ENCODE data around the gene PPARA.

Gene PPARA

DNA sequence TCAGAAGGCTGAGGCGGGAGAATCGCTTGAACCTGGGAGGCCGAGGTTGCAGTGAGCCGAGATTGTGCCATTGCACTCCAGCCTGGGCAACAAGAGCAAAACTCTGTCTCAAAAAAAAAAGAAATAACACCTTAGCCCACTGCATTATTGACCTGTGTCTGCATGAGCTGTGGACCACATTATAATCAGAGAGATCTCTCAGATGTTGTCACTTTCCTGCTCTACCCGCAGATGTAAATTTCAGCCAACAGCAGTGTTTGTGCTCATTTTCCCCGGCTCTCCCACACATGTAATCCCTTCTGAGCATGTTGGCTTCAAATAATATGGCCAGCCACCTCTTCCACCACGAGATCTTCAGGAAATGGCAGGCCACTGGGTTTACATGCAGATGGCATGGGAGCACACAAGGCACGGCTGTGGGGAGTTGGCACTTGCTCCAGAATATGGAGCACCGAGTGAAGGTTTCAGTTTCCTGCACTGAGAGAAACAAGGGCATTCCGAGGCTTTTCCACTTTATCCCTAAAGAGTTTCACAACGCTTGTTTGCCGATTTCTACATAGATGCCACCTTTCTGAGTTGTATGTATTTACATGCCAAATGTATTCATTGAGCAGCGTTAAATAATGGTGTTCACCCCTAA lies 80.1 kb downstream of the PPARA start:
- POLR2A ChIA-PET (ENCODE audit: low non-redundant PET), result no interaction called here
- TF ChIP-seq, protein P1, sequence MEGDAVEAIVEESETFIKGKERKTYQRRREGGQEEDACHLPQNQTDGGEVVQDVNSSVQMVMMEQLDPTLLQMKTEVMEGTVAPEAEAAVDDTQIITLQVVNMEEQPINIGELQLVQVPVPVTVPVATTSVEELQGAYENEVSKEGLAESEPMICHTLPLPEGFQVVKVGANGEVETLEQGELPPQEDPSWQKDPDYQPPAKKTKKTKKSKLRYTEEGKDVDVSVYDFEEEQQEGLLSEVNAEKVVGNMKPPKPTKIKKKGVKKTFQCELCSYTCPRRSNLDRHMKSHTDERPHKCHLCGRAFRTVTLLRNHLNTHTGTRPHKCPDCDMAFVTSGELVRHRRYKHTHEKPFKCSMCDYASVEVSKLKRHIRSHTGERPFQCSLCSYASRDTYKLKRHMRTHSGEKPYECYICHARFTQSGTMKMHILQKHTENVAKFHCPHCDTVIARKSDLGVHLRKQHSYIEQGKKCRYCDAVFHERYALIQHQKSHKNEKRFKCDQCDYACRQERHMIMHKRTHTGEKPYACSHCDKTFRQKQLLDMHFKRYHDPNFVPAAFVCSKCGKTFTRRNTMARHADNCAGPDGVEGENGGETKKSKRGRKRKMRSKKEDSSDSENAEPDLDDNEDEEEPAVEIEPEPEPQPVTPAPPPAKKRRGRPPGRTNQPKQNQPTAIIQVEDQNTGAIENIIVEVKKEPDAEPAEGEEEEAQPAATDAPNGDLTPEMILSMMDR (conservative IDR thresholded peaks at IDR 0.05; ENCODE audit: low read depth), result no peak
- no peak for DNase-seq (ENCODE audit: low spot score)
- no peak overlapping the region for H3K27ac ChIP-seq
- CTCF ChIA-PET, result no interaction called here

DNA sequence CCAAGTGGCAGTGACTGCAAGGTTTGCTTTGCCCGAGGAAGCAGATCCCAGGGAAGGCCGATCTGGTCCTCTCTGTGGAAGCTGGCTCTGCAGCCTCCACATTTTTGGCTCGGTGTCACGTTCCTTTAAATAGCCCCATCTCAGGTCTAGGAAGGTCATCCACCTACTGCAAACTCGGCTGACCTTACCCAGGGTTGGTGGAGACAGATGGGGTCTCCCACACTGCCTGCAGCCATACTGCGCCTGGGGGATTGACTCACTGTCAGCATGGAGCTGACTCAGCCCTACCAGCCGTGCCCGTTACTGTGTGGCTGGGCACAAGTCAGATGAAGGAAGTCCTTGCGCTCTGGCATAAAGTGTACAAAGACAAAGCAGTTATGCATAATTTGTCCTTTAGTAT lies 82.9 kb downstream of the PPARA start:
- no peak overlapping the region for H3K27ac ChIP-seq
- ChIA-PET CTCF (no interaction called here), POLR2A (ENCODE audit: low non-redundant PET) (no interaction called here)
- TF ChIP-seq, protein P1 (conservative IDR thresholded peaks at IDR 0.05; ENCODE audit: low read depth), result no peak
- DNase-seq (ENCODE audit: low spot score), result no peak

DNA sequence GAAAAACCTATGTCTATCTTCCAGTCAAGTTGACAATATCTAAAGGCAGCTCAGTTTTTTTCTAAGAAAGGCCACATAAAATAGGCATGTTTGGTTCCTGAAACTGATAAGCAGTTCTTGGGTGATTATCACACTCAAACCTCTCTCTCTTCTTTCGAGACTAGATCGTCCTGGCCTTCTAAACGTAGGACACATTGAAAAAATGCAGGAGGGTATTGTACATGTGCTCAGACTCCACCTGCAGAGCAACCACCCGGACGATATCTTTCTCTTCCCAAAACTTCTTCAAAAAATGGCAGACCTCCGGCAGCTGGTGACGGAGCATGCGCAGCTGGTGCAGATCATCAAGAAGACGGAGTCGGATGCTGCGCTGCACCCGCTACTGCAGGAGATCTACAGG lies 84.6 kb downstream of the PPARA start:
- DNase-seq (ENCODE audit: low spot score), result no peak
- H3K27ac ChIP-seq, result no peak overlapping the region
- TF ChIP-seq, protein P1 (conservative IDR thresholded peaks at IDR 0.05; ENCODE audit: low read depth), result no peak
- ChIA-PET CTCF (interaction anchor here (0.6 kb wide), 1 partner anchor 303 kb away, joined by 3 read pairs; no protein-coding TSS in a partner anchor), POLR2A (ENCODE audit: low non-redundant PET) (no interaction called here)

- H3K27ac ChIP-seq, result no peak overlapping the region
- ChIA-PET CTCF (no interaction called here), POLR2A (ENCODE audit: low non-redundant PET) (interaction anchor here (0.6 kb wide), 1 partner anchor 32 kb away, joined by 3 read pairs; no protein-coding TSS in a partner anchor)
- no peak for DNase-seq (ENCODE audit: low spot score)
- TF ChIP-seq, protein P1 (conservative IDR thresholded peaks at IDR 0.05; ENCODE audit: low read depth), result no peak
These were observed 87.3 kb downstream of the PPARA start for GRCh38 chr22:46237453-46238124.

- DNase-seq (ENCODE audit: low spot score), result no peak
- H3K27ac ChIP-seq, result no peak overlapping the region
- ChIA-PET POLR2A (ENCODE audit: low non-redundant PET) (interaction anchor here (0.6 kb wide), 1 partner anchor 129 kb away, joined by 3 read pairs; no protein-coding TSS in a partner anchor), CTCF (no interaction called here)
- TF ChIP-seq, protein P1 (conservative IDR thresholded peaks at IDR 0.05; ENCODE audit: low read depth), result no peak
These were observed 88.2 kb downstream of the PPARA start for GRCh38 chr22:46238541-46238940.

GRCh38 chr22:46239261-46240048 lies 89.1 kb downstream of the PPARA start:
- POLR2A ChIA-PET (ENCODE audit: low non-redundant PET), result interaction anchor here (0.6 kb wide), 2 partner anchors 21 to 129 kb away, joined by 3 to 5 read pairs; no protein-coding TSS in a partner anchor

More at GRCh38 chr22:46239261-46240048, 89.1 kb downstream of the PPARA start:
- no peak overlapping the region for H3K27ac ChIP-seq
- CTCF ChIA-PET, result no interaction called here
- DNase-seq (ENCODE audit: low spot score), result no peak
- TF ChIP-seq, protein P1 (conservative IDR thresholded peaks at IDR 0.05; ENCODE audit: low read depth), result no peak
